C4-2B (cell line): ENCODE measurements around the gene SPDEF.

Experiments
- CTCF ChIP-seq: fragments of 450-650 bp; conservative IDR thresholded peaks from 2 replicates; pipeline ENCODE4 v1.5.1; 2017; ENCODE audit warnings: mild to moderate bottlenecking
- ZFX ChIP-seq: fragments of 450-650 bp; IDR thresholded peaks from 2 replicates; pipeline ENCODE4 v1.6.1; 2017

DNA sequence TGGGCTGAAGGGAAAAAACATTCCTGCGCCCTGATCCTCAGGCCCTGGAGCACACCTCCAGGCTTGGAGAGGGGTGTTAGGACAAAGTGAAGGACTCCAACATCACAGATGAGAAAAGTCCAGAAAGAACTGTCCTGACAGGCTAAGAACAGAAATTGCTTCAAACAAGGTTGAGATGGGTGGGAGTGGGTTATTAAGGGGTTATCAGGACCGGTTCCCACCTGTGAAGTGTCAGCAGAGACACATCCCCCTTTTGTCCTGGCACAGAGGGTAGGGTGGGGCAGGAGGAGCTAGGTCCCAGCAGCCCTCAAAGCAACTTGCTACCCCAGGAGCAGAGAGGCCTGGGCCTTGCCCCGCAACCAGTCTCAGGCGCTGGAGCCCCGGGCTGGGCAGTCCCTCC, 3.5 kb downstream of the SPDEF start:
- TF ChIP-seq ZFX (no peak), CTCF (no peak)
